ENCODE data around the gene BICDL2.

Gene BICDL2

DNA sequence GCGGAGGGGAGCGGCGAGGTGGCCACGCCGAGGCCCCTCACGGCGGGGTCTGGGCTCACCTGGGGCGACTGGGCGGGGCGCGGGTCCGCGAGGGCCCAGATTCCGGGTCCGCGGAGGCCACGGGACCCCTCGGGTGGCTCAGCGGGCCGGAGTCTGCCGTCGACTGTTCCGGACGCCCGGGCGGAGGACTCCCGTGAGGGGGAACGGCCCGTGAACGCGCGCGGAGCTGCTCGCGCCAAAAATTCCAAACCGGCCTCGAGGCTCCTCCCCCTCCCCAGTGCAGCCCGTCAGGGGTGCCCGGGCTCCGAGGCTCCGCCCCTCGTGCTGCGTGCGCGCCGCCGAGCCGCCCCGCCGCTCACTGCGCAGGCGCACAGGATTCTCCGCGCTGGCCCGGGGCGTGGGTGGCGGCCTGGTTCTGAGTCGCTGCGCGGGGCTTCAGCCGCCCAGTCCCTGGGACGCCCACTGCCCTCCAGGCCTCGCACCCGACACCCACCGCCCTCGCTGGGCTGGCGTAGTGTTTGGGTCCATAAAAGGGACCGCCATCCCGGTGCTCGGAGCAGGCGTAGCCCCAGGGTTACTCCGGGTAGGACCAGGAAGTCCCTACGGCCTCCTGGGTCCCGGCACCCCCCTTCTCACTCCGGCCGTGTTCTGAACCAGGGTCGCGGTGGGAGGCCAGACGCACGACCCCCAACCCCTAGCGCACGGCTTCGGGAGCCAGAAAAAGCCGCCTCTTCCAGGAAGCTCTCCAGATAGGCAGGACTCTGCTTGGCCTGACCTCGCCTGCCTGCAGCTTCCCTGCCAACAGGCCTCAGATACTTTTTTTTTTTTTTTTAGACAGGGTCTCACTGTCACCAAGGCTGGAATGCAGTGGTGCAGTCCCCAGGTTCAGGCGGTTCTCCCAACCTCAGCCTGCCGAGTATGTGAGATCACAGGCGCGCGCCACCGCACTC, 56.2 kb downstream of the BICDL2 start, which contains the start of gene PKMYT1:
PKMYT1 (minus strand) TSS at position 220 of the 950 bp plus-strand sequence. CDS start 789 bp downstream, outside the sequence.
- FAIRE-seq = no peak

GRCh38 chr16:2979669-2980226, 57.0 kb downstream of the BICDL2 start:
- no peak for FAIRE-seq
